ENCODE data around the gene CDH4. TPM values are rescaled to one million over a fixed set of nuclear protein-coding genes. Genes with fewer than 3 reads are reported as not detected.

The CDH4 gene
- total RNA-seq, 1 experiment from 2014 or later = not detected

GRCh38 chr20:61690993-61691838, 439.2 kb downstream of the CDH4 start:
- ChIA-PET CTCF (no interaction called here), POLR2A (ENCODE audit: unreplicated experiment) (no interaction called here)
- Histone ChIP-seq H3F3A (ENCODE audit: insufficient read depth, low read depth) (no peaks in the 10 kb centered on the region), H3K27ac (no peak overlapping the region), H3K4me2 (no peak overlapping the region), H3K9me3 (ENCODE audit: insufficient read depth, low read depth) (0 out of 2 replicates have a peak, but pooled peaks cover 2% of the 10 kb centered on the region), H3K79me2 (ENCODE audit: low read depth) (no peaks in the 10 kb centered on the region), H3K9me2 (ENCODE audit: insufficient read depth) (no peaks in the 10 kb centered on the region), H4K20me1 (ENCODE audit: insufficient read depth) (0 out of 2 replicates have a peak, but pooled peaks cover 4% of the 10 kb centered on the region), H3K27me3 (ENCODE audit: insufficient read depth, low read depth) (peaks cover 94% of the 10 kb centered on the region), H3K4me3 (no peak overlapping the region), H3K4me1 (replicated peaks; ENCODE audit: insufficient read depth) (no peaks in the 10 kb centered on the region), H2AFZ (no peak overlapping the region), H3K36me3 (ENCODE audit: low read depth) (no peaks in the 10 kb centered on the region)
- no TSS peak for BruUV-seq (replicated peaks)
- no peak for TF ChIP-seq CTCF (conservative IDR thresholded peaks at IDR 0.05)
- no peak for TF ChIP-seq EZH2 (IDR thresholded peaks at IDR 0.05; ENCODE audit: low read depth)
- intact Hi-C loops (cut with micrococcal nuclease; ENCODE audit: unreplicated experiment) = no loop called here
- DNase-seq = no peak

- no TSS peak for BruUV-seq (replicated peaks)
- DNase-seq = no peak
- ChIA-PET POLR2A (ENCODE audit: unreplicated experiment) (no interaction called here), CTCF (no interaction called here)
- H3K9me2 ChIP-seq (ENCODE audit: insufficient read depth) = no peaks in the 10 kb centered on the region
- H3K79me2 ChIP-seq (ENCODE audit: low read depth) = no peaks in the 10 kb centered on the region
- no peaks in the 10 kb centered on the region for H3K36me3 ChIP-seq (ENCODE audit: low read depth)
- peaks cover 97% of the 10 kb centered on the region for H3K27me3 ChIP-seq (ENCODE audit: insufficient read depth, low read depth)
- TF ChIP-seq EZH2 (IDR thresholded peaks at IDR 0.05; ENCODE audit: low read depth) (no peak), CTCF (conservative IDR thresholded peaks at IDR 0.05) (no peak)
- H3K9me3 ChIP-seq (ENCODE audit: insufficient read depth, low read depth) = 0 out of 2 replicates have a peak, but pooled peaks cover 2% of the 10 kb centered on the region
- 0 out of 2 replicates have a peak, but pooled peaks cover 4% of the 10 kb centered on the region for H4K20me1 ChIP-seq (ENCODE audit: insufficient read depth)
- no peaks in the 10 kb centered on the region for H3K4me1 ChIP-seq (replicated peaks; ENCODE audit: insufficient read depth)
- no peak overlapping the region for H2AFZ ChIP-seq
- intact Hi-C loops (cut with micrococcal nuclease; ENCODE audit: unreplicated experiment) = no loop called here
- no peaks in the 10 kb centered on the region for H3F3A ChIP-seq (ENCODE audit: insufficient read depth, low read depth)
- H3K4me2 ChIP-seq = no peak overlapping the region
- H3K27ac ChIP-seq = no peak overlapping the region
- no peak overlapping the region for H3K4me3 ChIP-seq
Measured at GRCh38 chr20:61691978-61692377, 439.9 kb downstream of the CDH4 start.

GRCh38 chr20:61692479-61692878, 440.4 kb downstream of the CDH4 start:
- no peak for DNase-seq
- intact Hi-C loops (cut with micrococcal nuclease; ENCODE audit: unreplicated experiment) = no loop called here
- H3F3A ChIP-seq (ENCODE audit: insufficient read depth, low read depth) = no peaks in the 10 kb centered on the region
- H3K4me1 ChIP-seq (replicated peaks; ENCODE audit: insufficient read depth) = no peaks in the 10 kb centered on the region
- H3K4me2 ChIP-seq = no peak overlapping the region
- no peak overlapping the region for H2AFZ ChIP-seq
- TF ChIP-seq EZH2 (IDR thresholded peaks at IDR 0.05; ENCODE audit: low read depth) (no peak), CTCF (conservative IDR thresholded peaks at IDR 0.05) (no peak)
- no peak overlapping the region for H3K4me3 ChIP-seq
- ChIA-PET CTCF (no interaction called here), POLR2A (ENCODE audit: unreplicated experiment) (no interaction called here)
- peaks cover 97% of the 10 kb centered on the region for H3K27me3 ChIP-seq (ENCODE audit: insufficient read depth, low read depth)
- H3K27ac ChIP-seq = no peak overlapping the region
- H3K79me2 ChIP-seq (ENCODE audit: low read depth) = no peaks in the 10 kb centered on the region
- no peaks in the 10 kb centered on the region for H3K36me3 ChIP-seq (ENCODE audit: low read depth)
- 0 out of 2 replicates have a peak, but pooled peaks cover 4% of the 10 kb centered on the region for H4K20me1 ChIP-seq (ENCODE audit: insufficient read depth)
- BruUV-seq (replicated peaks) = no TSS peak
- 0 out of 2 replicates have a peak, but pooled peaks cover 2% of the 10 kb centered on the region for H3K9me3 ChIP-seq (ENCODE audit: insufficient read depth, low read depth)
- no peaks in the 10 kb centered on the region for H3K9me2 ChIP-seq (ENCODE audit: insufficient read depth)
